ENCODE data around the gene SEMA6A.

Gene SEMA6A

GRCh38 chr5:116404016-116404415 lies 170.6 kb downstream of the SEMA6A start:
- Histone ChIP-seq H3K79me2 (ENCODE audit: insufficient read depth, low read length) (no peaks in the 10 kb centered on the region), H3K36me3 (ENCODE audit: insufficient read depth, low read length) (no peaks in the 10 kb centered on the region), H3K9me2 (ENCODE audit: low read depth, low read length) (no peaks in the 10 kb centered on the region), H3K27ac (ENCODE audit: low read depth, low read length, poor library complexity, severe bottlenecking) (no peak overlapping the region), H3K9me3 (ENCODE audit: low read length) (no peaks in the 10 kb centered on the region), H3K4me2 (ENCODE audit: low read length) (no peak overlapping the region), H3K9ac (ENCODE audit: low read length) (no peak overlapping the region), H3K27me3 (ENCODE audit: insufficient read depth, low read length) (no peaks in the 10 kb centered on the region), H2AFZ (ENCODE audit: low read length) (no peak overlapping the region), H3K4me1 (ENCODE audit: insufficient read depth, low read length, severe bottlenecking) (no peaks in the 10 kb centered on the region), H3K4me3 (ENCODE audit: low read depth, low read length, poor library complexity, severe bottlenecking) (no peak overlapping the region), H3F3A (ENCODE audit: insufficient read depth, low read length) (no peaks in the 10 kb centered on the region), H4K20me1 (ENCODE audit: insufficient read depth, low read length) (no peaks in the 10 kb centered on the region)
- TF ChIP-seq EZH2 (IDR thresholded peaks at IDR 0.05; ENCODE audit: borderline replicate concordance, low read length) (no peak), CTCF (IDR thresholded peaks at IDR 0.05; ENCODE audit: low read length) (no peak)

GRCh38 chr5:116402235-116402634 lies 172.4 kb downstream of the SEMA6A start:
- Histone ChIP-seq H3K9me2 (ENCODE audit: low read depth, low read length) (no peaks in the 10 kb centered on the region), H2AFZ (ENCODE audit: low read length) (no peak overlapping the region), H3K4me1 (ENCODE audit: insufficient read depth, low read length, severe bottlenecking) (no peaks in the 10 kb centered on the region), H3F3A (ENCODE audit: insufficient read depth, low read length) (no peaks in the 10 kb centered on the region), H3K36me3 (ENCODE audit: insufficient read depth, low read length) (no peaks in the 10 kb centered on the region), H3K79me2 (ENCODE audit: insufficient read depth, low read length) (no peaks in the 10 kb centered on the region), H3K4me3 (ENCODE audit: low read depth, low read length, poor library complexity, severe bottlenecking) (no peak overlapping the region), H3K27ac (ENCODE audit: low read depth, low read length, poor library complexity, severe bottlenecking) (no peak overlapping the region), H4K20me1 (ENCODE audit: insufficient read depth, low read length) (no peaks in the 10 kb centered on the region), H3K9me3 (ENCODE audit: low read length) (no peaks in the 10 kb centered on the region), H3K9ac (ENCODE audit: low read length) (no peak overlapping the region), H3K27me3 (ENCODE audit: insufficient read depth, low read length) (no peaks in the 10 kb centered on the region), H3K4me2 (ENCODE audit: low read length) (no peak overlapping the region)
- TF ChIP-seq EZH2 (IDR thresholded peaks at IDR 0.05; ENCODE audit: borderline replicate concordance, low read length) (no peak), CTCF (IDR thresholded peaks at IDR 0.05; ENCODE audit: low read length) (no peak)

GRCh38 chr5:116401576-116401975 lies 173.0 kb downstream of the SEMA6A start:
- Histone ChIP-seq H3K9ac (ENCODE audit: low read length) (no peak overlapping the region), H2AFZ (ENCODE audit: low read length) (no peak overlapping the region), H3K4me2 (ENCODE audit: low read length) (no peak overlapping the region), H4K20me1 (ENCODE audit: insufficient read depth, low read length) (no peaks in the 10 kb centered on the region), H3K79me2 (ENCODE audit: insufficient read depth, low read length) (no peaks in the 10 kb centered on the region), H3K9me3 (ENCODE audit: low read length) (no peaks in the 10 kb centered on the region), H3K27ac (ENCODE audit: low read depth, low read length, poor library complexity, severe bottlenecking) (no peak overlapping the region), H3K27me3 (ENCODE audit: insufficient read depth, low read length) (no peaks in the 10 kb centered on the region), H3F3A (ENCODE audit: insufficient read depth, low read length) (no peaks in the 10 kb centered on the region), H3K9me2 (ENCODE audit: low read depth, low read length) (no peaks in the 10 kb centered on the region), H3K4me1 (ENCODE audit: insufficient read depth, low read length, severe bottlenecking) (no peaks in the 10 kb centered on the region), H3K4me3 (ENCODE audit: low read depth, low read length, poor library complexity, severe bottlenecking) (no peak overlapping the region), H3K36me3 (ENCODE audit: insufficient read depth, low read length) (no peaks in the 10 kb centered on the region)
- TF ChIP-seq CTCF (IDR thresholded peaks at IDR 0.05; ENCODE audit: low read length) (no peak), EZH2 (IDR thresholded peaks at IDR 0.05; ENCODE audit: borderline replicate concordance, low read length) (no peak)
